HG03108 (cell line): ENCODE measurements around the gene CFAP97D2.
A peak's percentile ranks its signal among the peaks of the same experiment; 100 is the strongest.
"Not testable (repeated sequence)": the region's sequence is repeated elsewhere in the genome, so short reads cannot be mapped to it uniquely, and the experiment has no call there.

Source experiments
- ATAC-seq: cut with Tn5 transposase; IDR thresholded peaks from one replicate; pipeline ENCODE4 v1.9.1; 2021; ENCODE audit warnings: moderate library complexity; ENCODE audit not compliant: unreplicated experiment

Gene CFAP97D2

DNA sequence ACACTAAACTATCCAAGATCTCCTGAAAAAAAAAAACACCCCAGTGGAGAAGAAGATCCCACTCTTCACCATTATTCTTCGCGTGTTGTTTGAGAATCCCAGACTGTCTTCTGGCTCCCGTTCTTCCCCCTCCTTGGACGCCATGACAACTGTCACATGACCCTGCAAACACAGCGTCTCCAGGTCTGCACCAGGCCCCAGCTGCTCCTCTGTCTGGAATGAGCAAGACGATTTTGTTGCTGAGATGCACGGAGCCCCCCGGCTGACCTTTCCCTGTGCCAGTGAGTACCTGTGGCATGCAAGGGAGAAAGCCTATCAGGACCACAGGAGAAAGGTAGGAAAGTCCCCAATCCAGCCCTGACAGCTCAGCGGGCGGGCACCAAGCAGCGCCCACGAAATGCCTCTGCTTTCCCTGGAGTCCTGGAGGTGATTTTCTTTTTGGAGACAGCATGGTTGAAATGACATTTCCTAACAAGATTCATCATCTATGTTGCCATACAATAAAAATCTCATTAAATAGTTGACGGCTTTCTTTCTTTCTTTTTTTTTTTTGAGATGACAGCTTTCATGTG is at the start of gene CFAP97D2:
CFAP97D2 (plus strand) TSS at position 171 of the 572 bp plus-strand sequence; CDS start at position 245, 74 bp downstream.
- ATAC-seq, result no peak

DNA sequence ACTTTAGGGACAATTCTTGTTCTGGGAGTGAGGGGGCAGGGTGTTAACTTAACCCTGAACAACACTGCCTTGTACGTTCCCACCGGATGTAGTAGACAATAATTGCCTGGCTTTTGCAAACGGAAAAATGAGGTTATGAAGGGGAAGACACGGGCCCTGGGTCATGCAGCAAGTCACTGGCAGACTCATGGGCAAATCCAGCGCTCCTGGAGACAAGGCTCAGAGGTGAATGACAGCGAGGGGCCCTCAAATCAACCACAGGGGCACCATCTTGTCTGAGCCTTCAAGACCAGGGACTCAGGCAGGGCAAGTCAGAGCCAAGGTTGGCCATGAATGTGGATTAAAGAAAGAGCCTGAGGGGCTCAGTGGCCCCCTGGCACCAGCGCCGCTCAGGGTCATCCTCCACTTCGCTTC is 49.4 kb upstream of the CFAP97D2 start:
- no peak for ATAC-seq

DNA sequence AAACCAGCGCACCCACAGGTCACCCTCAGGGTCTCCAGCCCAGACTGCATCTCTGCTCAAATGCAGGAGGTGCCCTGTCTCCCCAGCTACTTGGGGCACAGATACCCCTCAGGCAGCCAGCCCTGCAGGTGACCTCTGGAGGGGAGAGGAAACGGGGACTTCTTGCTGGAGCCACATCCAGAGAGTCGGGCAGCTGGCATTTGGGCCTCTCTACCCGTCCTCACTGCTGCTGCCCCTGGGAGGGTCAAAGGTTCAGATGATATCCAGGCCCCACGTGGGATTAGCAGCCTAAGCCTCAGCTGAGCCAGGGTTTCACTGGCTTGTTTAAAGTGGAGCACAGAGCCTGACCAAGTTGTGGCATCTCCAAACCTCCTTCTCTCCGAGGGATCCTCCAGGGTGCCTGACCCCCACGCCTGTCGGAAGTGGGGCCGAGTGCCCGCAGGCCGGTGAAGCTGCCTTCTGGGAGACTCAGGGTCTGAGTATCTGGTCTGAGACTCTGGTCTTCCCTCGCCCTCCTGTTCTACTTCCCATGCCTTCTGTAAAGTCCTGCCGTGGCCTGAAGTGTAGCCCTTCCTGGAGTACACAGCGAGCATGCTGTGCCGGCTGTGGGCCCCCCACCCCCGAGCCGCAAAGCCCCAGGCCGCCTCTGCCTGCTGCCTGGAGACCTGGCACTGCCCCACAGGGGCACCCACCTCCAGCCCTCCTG is 48.8 kb upstream of the CFAP97D2 start:
- ATAC-seq, result no peak

DNA sequence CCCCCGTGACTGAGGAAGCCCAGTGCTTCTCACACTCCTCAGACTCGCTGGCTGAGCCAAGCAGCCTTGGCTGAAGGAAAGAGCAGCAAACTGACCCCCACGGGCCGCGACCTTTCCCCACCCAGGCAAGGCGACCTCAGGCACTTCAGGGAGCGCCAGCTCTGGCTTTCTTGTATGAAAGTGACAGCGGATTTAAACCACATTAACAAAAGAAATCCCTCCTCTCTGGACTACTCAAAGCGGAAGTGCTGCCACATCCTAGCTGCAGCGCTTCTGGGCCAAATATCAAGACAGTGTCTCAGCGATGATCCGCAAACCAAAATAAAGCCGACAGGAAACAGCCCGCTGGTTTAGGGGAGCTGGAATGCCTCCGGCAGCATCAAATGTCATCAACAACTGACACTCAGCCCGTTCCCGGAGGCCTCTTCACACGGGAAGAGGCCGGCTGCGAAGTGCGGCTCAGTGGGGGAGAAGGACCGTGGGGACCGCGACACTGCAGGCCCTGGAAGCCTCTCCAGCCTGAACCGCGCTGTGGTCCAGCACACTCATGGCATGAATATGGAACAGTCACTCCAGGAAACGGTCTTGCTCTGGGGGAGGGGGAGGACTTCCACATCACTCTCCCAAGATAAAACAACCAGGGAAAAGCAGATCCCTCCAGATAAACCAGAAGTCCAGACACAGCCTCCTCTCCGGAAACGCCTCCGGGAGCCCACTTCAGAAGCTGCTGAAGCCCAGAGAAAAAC is 48.0 kb upstream of the CFAP97D2 start:
- ATAC-seq, result no peak

DNA sequence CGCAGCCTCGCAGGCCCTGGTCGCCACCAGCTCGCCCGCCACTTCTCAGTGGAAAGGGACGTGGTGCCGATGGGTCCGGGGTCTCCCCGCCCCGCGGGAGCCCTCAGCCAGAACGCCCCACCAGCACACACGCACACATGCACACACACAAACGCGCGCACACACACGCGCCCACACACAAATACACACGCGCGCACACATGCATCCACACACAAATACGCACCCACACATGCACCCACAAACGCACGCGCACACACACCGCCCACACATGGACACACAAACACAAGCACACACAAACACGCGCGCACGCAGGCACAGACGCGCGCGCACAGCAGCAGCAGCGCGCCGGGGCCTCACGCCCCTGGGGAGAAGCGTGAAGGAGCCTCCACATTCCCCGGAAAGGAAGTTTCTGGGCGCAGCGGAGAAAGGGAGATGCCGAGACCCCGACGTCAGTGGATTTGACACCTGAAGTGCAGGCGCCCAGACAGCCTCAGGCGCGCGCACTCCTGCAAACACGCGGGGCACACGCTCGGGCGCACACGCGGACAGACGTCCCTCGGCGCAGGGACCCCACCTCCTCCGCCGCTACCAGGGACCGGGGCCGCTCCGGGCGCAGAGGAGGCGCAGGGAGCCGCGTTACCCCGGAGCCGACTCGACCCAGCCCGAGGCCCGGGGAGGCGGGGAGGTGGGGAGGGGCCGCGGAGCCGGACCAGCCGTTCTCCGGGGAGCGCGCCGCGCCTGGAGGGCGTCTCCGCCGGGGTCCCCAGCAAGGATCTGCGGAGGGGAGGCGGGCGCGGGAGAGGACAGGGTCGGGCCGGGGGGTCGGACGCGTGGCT is 47.3 kb upstream of the CFAP97D2 start:
- ATAC-seq, result peak; percentile 3

DNA sequence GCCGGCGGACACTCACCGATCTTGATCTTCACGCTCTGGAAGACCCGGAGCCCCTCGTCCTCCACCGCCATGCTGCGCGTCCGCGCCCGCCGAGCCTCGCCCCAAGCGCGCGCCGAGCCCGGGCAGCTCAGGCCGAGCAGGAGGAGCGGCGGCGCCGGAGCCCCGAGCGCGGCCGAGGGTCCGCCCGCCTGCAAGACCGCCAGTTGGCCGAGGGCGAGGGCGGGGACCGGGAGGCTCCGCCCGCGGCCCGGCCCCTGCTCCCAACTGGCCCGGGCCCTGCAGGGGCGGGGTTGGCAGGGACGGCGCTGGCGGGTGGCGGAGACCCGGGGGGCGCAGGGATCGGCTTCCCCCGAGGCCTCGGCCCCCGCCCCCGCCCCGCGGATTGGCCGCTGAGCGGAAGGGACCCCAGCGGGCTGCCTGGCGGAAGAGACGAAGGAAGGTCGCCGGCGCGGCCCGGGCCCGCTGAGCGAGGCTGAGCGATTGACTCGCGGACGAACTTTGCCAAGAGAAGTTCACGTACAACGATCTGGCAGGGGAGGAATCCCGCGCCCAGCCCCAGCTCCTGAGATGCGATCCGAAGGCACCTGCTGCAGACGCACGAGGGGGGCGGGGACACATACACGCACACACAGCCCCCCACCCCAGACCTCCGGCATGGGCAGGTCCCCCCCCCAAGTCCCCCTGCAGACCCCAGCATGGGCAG is 46.5 kb upstream of the CFAP97D2 start, which contains the start of gene RASA3:
RASA3 (minus strand) TSS at position 205 of the 703 bp plus-strand sequence; CDS start at position 71, 134 bp downstream.
- ATAC-seq, result peak; percentile 72

DNA sequence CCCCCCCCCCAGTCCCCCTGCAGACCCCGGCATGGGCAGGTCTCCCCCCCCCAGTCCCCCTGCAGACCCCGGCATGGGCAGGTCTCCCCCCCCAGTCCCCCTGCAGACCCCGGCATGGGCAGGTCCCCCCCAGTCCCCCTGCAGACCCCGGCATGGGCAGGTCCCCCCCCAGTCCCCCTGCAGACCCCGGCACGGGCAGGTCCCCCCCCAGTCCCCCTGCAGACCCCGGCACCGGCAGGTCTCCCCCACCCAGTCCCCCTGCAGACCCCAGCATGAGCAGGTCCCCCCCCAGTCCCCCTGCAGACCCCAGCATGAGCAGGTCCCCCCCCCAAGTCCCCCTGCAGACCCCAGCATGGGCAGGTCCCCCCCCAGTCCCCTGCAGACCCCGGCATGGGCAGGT is 45.9 kb upstream of the CFAP97D2 start:
- ATAC-seq, result not testable (repeated sequence)

DNA sequence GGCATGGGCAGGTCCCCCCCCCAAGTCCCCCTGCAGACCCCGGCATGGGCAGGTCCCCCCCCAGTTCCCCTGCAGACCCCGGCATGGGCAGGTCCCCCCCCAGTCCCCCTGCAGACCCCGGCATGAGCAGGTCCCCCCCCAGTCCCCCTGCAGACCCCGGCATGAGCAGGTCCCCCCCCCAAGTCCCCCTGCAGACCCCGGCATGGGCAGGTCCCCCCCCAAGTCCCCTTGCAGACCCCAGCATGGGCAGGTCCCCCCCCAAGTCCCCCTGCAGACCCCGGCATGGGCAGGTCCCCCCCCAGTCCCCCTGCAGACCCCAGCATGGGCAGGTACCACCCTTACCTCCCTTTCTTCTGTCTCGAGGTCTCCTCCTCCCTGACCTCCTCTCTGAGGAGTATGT is 45.5 kb upstream of the CFAP97D2 start:
- ATAC-seq, result not testable (repeated sequence)

DNA sequence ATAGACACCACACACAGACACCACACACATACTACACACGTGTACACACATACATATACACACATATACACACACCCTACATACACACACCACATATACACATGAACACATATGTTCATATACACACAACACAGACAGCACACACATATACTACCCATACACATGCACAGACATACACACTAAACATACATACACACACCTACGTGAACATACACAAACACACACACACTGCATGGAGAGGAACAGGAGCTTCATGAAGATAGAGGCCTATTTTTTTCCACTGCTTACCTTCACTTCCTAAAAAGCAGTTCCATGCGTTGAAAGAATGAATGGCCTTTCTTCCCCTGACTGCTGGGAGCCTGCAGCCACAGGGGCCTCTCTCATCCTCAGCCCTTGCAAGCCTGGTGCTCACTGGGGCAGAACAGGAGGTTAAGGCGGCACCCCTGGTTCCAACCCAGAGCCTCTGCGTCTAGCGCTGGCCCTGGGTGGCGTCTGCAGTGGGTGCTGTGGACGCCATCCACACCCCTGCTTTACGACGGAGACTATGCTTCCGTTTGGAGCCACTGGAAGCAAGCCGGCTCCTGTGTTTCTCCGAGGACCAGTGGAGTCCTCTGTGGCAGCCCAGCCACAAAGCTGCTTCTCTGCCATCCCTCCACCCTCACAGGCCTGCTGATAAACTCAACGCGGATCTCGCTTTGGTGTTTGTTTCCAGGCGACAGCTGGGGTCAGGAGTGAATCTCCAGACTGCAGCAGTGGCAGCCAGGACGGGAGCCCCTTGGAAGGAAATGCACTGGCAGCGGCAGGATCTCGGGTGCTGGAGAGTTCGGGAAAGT is 44.7 kb upstream of the CFAP97D2 start:
- ATAC-seq, result no peak

DNA sequence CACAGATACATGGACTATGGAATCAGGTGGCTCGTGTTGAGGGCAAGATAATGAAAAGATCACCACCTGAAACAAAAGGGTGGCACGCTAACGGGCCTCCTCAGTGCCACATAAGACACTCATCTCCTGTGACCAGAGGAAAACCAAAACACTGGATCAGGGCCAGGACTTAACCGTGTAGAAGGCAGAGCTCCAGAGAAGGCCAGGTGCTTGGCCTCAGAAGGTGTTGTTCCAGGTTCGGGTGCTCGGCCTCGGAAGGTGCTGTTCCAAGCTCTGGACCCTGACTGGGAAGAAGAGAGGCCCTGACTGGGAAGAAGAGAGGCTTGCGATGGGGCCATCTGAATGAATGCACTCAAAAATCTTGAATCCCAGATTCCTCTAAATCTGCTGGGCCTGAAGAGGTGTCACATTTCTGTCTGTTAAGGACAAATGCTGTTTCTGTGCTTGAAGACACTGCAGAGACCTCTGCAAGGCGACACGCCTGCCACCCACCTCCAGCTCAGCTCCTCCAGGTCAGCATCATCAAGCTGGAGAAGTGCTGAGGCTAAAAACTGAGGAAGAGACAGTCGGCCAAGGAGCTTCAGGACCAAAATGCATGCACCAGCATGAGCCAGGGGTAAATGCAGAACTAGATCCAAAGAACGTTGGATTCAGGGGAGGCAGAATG is 44.0 kb upstream of the CFAP97D2 start:
- ATAC-seq, result no peak

DNA sequence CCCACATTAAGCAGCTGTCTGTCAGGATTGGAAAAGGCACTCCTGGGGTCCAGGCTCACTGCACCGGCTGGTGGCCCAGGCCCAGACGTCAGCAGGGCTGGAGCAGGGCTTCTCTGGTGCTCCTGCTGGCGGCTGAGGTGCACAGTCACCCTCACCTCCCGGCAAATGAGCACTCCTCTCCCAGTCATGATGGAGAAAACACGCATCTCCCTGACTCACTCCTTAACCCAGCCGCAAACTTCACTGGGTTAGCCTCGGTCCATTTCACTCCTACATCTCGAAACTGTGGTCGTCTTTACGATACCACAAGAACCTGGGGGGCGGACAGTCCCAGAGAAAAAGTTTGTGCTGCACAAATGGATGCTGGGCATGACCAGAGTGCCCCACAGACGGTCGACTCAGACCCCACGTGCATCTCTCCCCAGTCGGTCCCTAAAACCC is 43.3 kb upstream of the CFAP97D2 start:
- no peak for ATAC-seq

DNA sequence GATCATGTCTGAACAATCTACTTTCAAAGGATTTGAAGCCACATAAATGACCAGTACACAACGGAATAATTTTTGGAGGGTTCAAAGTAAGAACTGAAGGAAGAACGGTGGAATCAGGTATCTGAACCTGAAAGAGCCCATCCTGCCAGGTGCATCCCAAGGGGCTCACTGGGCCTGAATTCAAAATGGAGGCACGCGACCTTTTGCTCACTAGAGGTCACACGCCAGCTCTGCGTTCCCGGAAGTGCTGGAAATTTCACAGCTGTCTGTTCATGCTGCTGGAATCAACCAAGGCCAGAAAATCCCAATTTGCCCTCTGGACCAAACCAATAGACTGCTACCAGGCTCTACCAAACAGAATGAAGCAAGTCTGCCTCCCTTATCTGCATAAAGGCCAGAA is 42.5 kb upstream of the CFAP97D2 start:
- no peak for ATAC-seq

DNA sequence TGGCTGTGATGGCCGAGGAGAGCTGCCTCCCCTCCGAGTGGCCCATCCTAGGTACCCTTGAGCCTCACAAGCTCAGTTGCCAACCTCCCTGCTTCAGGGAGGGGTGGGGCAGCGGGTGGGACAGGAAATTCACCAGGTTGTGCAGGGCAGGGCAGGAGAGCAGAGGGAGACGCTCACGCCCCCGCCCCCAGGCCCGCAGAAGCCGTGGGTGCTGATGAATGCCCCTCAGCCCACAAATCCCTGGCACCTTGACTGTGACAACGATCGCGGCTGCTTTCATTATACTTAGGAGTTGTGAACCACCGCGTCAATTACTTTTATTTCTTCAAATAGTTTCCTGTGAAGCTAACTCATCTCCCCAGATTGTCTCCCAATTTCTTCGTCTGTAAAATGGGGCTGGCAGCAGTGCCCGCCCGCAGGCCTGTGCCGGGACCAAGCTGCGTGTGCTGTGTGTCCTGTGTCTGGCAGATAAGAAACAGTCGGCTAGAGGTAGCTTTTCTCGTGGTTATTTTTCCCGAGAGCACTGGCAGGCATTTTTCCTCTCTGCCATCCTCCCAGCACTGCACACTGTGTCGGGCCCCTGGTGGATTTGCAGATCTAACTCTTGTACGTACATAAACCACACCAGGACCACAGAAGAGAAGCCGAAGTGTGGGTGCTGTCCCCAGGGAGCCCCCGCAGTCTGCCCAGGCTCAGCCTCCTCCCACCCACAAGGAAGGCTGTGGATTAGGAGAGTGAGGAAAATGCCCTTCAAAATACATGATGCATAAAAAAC is 38.7 kb upstream of the CFAP97D2 start:
- ATAC-seq, result no peak

DNA sequence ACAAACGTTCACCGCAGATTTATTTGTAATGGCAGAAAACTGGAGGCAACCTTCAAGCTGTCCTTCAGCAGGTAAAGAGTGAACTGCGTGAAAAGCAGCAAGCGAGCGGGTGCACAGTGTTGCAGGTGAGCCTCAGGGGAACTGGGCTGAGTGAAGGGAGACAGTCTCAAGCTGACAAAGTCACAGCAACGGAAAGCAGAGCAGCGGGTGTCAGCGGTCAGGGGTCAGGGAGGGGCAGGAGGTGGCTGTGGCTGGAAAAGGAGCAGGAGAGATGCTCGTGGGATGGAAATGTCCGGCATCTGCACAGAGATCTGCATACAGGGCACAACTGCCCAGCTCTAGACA is 38.2 kb upstream of the CFAP97D2 start:
- no peak for ATAC-seq

DNA sequence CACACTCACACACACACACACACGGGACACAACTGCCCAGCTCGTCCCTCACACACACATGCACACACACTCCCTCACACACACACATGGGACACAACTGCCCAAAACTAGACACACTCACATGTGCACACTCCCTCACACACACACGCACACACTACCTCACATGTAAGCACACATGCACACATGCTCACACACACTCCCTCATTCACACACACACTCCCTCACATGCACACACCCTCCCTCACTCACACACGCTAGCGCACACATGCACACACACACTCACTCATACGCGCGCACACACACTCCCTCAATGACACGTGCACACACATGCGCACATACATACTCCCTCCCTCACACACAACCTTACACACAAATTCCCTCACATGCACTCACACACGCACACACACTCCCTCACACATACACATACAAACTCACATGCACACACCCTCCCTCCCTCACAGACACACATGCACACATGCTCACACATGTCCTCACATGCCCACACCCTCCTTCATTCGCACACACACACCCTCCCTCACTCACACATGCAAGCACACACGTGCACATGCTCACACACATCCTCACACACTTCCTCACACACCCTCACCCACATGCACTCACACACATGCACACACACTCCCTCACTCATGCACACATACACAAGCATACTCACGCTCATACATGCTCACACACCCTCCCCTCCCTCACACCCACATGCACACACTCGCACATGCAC is 37.6 kb upstream of the CFAP97D2 start:
- ATAC-seq, result no peak

DNA sequence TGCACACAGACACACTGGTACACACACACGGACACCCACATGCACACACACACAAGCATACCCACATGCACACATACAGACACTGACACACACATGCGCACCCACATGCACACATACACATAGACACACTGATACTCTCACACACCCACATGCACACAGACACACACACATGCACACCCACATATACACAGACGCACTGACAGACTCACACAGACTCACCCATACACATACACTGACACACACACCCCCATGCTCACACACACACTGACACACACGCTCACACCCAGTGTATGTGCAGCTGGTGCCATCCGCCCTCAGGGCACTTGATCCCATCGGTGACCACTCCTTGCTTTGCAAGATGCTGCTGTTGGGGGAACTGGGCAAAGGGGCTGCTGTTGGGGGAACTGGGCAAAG is 36.9 kb upstream of the CFAP97D2 start:
- ATAC-seq, result no peak

DNA sequence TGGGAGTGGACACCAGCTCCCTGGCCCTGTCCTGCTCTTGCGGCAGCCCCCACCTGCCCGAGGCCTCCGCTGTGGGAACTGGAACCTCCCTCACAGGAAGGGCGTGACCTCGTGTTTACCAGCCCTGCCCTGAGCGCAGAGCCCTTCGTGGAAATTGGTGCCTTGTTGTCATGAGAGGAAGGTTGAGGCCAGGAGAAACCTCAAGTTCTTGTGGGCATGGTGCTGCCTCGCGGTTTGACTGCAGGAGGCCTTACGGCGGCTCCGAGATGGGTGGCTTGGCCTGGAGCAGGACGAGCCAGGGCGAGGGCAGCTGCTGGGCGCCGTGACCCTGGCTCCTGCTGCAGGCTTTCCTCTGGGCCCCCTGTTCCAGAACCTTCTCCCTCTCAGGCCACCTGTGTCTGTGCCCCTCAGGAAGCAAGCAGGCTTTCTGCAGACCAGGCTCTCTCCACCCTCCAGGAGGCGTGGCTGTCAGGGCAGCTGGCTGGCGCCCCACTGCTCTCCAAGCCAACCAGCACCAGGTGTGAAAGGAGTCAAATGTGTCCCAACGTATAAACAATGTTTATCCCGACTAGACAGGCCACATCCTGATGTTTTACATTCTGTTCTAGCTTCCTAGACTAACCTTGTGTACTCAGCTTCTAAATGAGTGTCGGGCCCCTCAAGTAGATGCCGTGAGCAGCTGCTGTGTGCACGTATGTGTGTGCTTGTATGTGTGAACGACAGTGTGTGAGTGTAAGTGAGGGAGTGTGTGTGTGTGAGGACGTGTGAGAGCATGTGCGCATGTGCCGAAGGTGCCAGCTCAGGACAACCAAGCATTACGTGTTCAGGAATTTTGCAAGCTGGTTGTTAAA is 36.2 kb upstream of the CFAP97D2 start:
- ATAC-seq, result no peak
